ENCODE results near the gene MIA2.
"Not testable (repeated sequence)": the region's sequence is repeated elsewhere in the genome, so short reads cannot be mapped to it uniquely, and the experiment has no call there.

The MIA2 gene

GRCh38 chr14:39232554-39233415 is 930 bp upstream of the MIA2 start:
- no peak for DNase-seq

DNA sequence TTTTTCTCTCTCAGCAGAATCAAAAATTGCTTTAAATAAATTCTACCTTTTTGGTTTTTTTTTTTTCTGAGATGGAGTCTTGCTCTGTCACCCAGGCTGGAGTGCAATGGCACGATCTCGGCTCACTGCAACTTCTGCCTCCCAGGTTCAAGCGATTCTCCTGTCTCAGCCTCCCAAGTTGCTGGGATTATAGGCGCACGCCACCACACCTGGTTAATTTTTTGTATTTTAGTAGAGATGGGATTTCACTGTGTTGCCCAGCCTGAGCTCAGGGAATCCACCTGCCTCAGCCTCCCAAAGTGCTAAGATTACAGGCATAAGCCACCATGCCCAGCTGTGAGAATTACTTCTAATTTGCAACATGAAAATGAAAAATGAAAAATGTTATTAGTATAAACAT is 1.3 kb downstream of the MIA2 start:
- DNase-seq, result not testable (repeated sequence)

DNA sequence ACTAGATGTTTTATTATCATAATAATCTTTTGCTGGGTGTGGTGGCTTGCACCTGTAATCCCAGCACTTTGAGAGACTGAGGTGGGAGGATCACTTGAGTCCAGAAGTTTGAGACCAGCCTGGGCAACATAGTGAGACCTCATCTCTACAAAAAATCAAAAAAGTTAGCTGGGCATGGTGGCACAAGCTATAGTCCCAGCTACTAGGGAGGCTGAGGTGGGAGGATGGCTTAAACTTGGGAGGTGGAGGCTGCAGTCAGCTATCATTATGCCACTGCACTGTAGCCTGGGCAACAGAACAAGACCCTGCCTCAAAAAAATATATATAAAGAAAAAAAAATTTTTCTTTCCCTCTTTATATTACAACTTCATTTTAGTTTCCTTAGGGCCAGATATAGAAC is 1.8 kb downstream of the MIA2 start:
- not testable (repeated sequence) for DNase-seq

- no peak for DNase-seq
These were observed 7.1 kb downstream of the MIA2 start for GRCh38 chr14:39240769-39241168.

DNA sequence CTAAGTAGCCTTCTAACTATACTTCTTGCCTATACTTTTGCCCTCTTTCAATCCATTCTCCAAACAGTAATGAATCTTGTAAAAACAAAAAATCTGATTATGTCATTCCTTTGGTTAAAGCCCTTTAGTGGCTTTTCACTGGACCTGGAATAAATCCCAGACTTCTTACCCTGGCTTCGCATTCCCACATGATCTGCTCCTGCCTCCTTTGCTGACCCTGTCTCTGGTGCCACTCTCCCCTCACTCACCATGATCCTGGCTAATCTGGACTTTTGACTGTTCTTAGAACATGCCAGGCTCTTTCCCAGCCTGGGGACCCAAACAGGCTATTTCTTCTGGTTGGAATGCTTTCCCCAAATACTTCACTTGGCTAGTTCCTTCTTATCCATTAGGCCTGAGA is 7.9 kb downstream of the MIA2 start:
- DNase-seq, result no peak

GRCh38 chr14:39243831-39244230 is 10.1 kb downstream of the MIA2 start:
- DNase-seq, result no peak

DNA sequence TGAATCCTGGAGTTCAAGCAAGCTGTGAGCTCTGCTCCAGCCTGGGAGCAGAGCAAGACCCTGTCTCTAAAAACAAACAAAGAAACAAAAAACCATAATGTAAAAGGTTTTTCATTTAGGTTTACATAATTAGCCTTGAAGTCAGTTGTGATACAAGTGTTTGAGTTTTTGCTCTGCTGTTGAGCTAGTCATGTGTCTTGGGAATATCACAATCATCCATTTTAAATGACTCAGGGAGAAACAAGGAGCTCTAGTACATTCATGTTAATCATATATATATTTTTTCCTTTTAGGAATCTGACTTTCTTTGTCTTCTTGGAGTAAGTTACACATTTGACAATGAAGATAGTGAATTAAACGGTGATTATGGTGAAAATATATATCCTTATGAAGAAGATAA is 12.9 kb downstream of the MIA2 start:
- no peak for DNase-seq

DNA sequence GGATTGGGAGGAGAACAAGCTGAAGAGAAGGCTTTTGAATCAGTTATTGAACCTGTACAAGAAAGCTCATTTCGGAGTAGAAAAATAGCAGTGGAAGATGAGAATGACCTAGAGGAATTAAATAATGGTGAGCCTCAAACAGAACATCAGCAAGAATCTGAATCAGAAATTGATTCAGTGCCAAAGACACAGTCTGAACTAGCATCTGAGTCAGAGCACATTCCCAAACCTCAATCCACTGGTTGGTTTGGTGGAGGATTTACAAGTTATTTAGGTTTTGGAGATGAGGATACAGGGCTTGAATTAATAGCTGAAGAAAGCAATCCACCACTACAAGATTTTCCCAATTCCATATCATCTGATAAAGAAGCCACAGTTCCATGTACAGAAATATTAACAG is 13.5 kb downstream of the MIA2 start:
- DNase-seq, result no peak

- no peak for DNase-seq
These were observed 17.8 kb downstream of the MIA2 start for GRCh38 chr14:39251547-39251946.

GRCh38 chr14:39257388-39257787 is 23.7 kb downstream of the MIA2 start:
- DNase-seq, result not testable (repeated sequence)

DNA sequence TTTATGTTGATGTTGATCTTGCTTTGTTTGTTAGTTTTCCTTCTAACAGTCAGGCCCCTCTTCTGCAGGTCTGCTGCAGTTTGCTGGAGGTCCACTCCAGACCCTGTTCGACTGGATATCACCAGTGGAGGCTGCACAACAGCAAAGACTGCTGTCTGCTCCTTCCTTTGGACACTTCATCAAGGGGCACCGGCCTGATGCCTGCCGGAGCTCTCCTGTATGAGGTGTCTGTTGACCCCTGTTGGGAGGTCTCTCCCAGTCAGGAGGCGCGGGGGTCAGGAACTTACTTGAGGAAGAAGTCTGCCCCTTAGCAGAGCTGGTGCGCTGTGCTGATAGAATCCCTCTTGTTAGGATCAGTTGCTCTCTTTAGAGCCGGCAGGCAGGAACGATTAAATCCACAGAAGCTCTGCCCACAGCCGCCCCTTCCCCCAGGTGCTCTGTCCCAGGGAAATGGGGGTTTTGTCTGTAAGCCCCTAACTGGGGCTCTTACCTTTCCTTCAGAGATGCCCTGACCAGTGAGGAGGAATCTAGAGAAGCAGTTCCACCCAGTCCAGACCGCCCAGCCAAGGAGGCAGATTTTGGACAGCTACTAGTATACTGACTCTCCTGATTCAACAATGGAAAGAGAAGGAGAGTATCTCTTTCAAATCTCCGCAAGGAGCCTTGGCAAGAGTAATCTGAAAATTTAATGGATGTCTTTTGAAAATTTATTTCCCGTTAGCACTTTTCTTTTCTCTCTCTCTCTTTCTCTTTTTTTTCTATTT is 25.2 kb downstream of the MIA2 start:
- no peak for DNase-seq

DNA sequence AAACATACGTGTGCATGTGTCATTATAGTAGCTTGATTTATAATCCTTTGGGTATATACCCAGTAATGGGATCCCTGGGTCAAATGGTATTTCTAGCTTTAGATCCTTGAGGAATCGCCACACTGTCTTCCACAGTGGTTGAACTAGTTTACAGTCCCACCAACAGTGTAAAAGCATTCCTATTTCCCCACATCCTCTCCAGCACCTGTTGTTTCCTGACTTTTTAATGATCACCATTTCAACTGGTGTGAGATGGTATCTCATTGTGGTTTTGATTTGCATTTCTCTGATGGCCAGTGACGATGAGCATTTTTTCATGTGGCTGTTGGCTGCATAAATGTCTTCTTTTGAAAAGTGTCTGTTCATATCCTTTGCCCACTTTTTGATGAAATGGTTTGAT is 26.4 kb downstream of the MIA2 start:
- not testable (repeated sequence) for DNase-seq

GRCh38 chr14:39262214-39262613 is 28.5 kb downstream of the MIA2 start:
- not testable (repeated sequence) for DNase-seq

DNA sequence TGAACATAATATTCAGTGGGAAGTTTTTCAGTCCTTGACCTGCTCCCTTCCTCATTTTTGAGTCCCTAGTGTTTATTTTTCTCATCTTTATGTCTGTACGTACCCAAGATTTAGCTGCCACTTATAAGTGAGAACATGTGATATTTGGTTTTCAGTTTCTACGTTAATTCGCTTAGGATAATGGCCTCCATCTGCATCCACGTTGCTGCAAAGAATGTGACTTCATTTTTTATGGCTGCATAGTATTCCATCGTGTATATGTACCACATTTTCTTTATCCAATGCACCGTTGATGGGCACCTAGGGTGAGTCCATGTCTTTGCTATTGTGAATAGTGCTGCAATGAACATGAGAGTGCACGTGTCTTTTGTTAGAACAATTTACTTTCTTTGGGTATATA is 30.3 kb downstream of the MIA2 start:
- DNase-seq, result no peak

DNA sequence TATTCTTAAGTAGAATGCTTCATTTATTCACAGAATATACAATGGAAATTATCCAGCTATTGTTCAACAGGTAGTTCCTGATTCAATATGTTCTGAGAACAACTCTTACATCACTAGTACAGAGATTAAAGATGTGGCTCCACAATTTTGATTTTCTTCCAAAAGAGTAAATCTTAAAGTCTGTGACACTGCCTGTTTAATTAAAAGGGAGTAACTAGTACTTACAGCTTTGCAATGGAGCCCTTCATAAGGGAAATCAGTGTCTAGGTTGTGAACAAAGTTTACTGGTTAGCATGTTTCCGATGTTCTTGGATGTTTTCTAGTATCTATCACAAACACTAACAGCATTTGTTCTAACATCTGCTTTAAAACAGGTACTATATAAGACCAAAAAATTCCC is 30.8 kb downstream of the MIA2 start:
- no peak for DNase-seq

DNA sequence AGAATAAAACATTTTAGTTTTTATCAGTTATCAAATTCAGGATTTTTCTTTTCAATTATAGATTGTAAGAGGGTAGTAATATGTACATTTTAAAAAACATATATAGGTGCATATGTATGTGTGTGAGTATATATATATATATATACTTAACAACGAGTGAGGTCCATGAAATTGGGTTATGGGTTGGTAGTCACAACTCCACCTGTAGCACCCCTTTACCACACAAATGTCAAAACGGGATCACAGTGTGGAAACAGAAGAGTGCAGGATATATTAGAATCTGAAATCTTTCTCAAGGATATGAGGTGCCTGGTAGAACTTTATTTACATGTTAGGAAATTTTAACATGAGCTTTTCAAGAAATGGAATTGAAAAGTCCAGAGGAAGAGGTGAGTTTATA is 31.3 kb downstream of the MIA2 start:
- DNase-seq, result no peak

DNA sequence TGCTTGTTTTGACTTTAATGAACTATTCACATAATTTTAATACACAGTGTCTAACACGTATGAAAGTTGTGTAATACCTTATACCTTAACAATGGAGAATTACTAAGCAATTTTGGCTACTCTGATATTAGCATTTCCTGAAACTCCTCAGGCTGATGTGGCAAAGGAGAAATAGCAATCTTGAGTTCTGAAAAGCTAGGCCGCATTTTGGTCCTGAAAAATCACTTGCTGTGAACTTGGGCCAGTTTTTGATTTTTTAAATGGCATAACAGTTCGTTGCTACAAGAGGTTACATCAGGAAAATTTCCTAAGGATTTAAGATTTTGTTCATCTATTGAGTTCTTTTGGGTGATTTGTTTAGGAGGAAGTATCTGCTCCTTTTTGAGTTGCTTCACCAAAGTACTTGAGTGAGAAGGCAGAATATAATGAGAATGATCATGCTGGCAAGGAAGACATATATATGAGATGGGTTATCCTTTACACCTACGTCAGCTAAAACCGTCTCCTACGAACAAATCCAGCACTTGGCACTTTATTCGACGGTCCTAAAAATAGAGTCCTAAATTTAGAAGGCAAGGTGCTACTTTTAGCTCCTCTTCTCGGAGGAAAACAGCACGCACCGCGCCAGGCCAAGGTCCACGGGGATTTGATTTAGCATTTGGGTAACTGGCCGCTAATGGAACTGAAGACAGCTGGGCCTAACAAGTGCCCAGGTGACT is 32.2 kb downstream of the MIA2 start:
- no peak for DNase-seq

- DNase-seq, result no peak
These were observed 32.8 kb downstream of the MIA2 start for GRCh38 chr14:39266525-39266870.

DNA sequence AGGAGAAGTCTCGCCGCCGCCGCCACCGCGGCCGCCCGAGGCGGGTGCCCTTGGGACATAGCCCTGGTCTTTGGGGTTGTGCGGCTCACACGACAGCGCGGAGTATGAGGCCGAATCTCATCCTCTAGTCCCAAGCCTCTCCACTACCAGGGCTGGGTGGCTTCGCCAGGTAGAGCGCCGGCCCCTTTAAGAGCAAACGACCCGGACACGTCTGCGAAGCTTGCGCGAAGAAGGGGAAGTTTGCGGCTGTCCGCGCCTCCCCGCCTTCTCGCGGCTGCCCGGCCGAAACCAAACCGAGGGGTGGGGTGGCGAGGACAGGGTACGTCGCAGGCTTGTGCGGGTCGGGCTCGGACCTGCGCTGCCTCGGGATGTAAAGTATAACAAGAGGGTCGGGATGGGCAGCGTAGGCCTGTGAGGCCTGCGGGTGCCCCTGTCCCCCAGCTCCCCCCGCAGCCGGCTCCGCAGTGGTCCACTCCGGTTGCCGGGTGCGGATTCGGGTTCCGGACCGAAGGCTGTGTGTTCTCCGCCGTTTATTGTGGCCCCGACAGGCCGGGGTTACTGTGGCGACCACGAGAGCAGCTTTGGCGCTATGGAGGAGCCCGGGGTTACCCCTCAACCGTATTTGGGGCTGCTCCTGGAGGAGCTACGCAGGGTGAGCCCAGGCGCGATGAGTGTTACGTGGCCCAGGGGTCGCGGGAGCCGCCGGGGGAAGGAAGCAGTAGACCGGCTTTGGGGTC is 33.3 kb downstream of the MIA2 start:
- peak; percentile 54 for DNase-seq

DNA sequence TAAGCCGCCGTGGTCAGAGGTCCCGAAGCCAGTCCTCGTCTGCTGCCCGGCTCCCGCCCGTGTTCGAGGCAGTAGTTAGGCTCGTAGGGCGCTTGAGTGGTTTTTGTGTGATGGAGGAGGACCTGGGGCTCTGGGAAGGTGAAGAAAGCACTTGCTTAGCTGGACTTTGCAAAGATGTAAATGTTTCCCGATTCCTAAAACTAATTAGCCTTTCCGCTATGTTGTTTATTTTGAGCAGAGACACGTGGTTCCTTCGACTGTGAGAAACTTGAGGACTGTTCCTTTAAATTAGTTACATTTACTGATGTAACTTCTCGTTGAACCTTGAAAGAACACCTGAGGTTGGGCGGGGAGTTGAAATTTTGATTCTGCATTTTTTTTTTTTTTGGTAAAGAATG is 33.9 kb downstream of the MIA2 start:
- no peak for DNase-seq

GRCh38 chr14:39268393-39268792 is 34.7 kb downstream of the MIA2 start:
- DNase-seq, result peak; percentile 57

DNA sequence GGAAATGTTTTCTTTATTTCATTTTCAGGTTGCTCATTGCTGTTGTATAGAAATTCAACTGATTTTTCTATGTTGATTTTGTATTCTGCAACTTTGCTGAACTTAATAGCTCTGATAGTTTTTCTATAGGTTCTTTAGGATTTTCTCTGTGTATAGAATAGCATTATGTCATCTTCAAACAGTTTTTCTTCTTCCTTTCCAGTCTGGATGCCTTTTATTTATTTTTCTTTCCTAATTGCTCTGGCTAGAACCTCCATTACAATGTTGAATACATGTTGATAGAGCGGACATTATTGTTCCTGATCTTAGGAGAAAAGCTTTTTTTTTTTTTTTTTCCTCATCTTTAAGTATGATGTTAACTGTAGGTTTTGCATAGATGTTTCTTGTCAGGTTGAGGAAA is 39.2 kb downstream of the MIA2 start:
- no peak for DNase-seq

- DNase-seq, result no peak
These were observed 41.7 kb downstream of the MIA2 start for GRCh38 chr14:39275395-39275794.
